K562 (cell line): Measurements from ENCODE around the gene C10orf71. TPM values are rescaled to one million over a fixed set of nuclear protein-coding genes. Genes with fewer than 3 reads are reported as not detected.
A peak's percentile ranks its signal among the peaks of the same experiment; 100 is the strongest.

ENCODE experiments used
- CBFA2T3 ChIP-seq: fragments of 450-650 bp; IDR thresholded peaks from 2 replicates; pipeline ENCODE4 v1.6.1; 2017
- CBX5 ChIP-seq: IDR thresholded peaks from 2 replicates; pipeline ENCODE4 v1.6.1; 2014; ENCODE audit warnings: low read depth, borderline replicate concordance
- ESRRA ChIP-seq: fragments of 450-650 bp; IDR thresholded peaks from 2 replicates; pipeline ENCODE4 v1.6.1; 2014; ENCODE audit warnings: low read depth, mild to moderate bottlenecking, moderate library complexity, borderline replicate concordance
- GABPB2 ChIP-seq: fragments of 250-450 bp; sonication (Bioruptor Pico); conservative IDR thresholded peaks from 2 replicates; pipeline ENCODE4 v1.5.1; 2021; ENCODE audit warnings: mild to moderate bottlenecking
- GATAD2A ChIP-seq: fragments of 450-650 bp; IDR thresholded peaks from 2 replicates; pipeline ENCODE4 v1.6.1; 2017
- KAT2B ChIP-seq: IDR thresholded peaks from one replicate; pipeline ENCODE4 v1.6.1; 2012; ENCODE audit warnings: low read depth, mild to moderate bottlenecking, control low read depth, inconsistent platforms, low read length, moderate library complexity
- MBD2 ChIP-seq: sonication (generic); IDR thresholded peaks from 2 replicates; pipeline ENCODE4 v1.6.1; 2016; ENCODE audit warnings: low read depth, borderline replicate concordance
- PCBP1 ChIP-seq: fragments of 200-400 bp; formaldehyde crosslinking; IDR thresholded peaks from 2 replicates; pipeline ENCODE4 v1.6.1; 2018; ENCODE audit warnings: mild to moderate bottlenecking, low read depth, low read length; ENCODE audit not compliant: poor library complexity, severe bottlenecking
- TRIM24 ChIP-seq, 2 experiments: fragments of 450-650 bp; IDR thresholded peaks; 2 replicates each; pipeline ENCODE4 v1.6.1; 2016
- XRCC5 ChIP-seq: fragments of 200-400 bp; formaldehyde crosslinking; IDR thresholded peaks from 2 replicates; pipeline ENCODE4 v1.6.1; 2017; ENCODE audit warnings: low read depth, mild to moderate bottlenecking, low read length
- ZEB2 ChIP-seq: fragments of 450-650 bp; IDR thresholded peaks from 2 replicates; pipeline ENCODE4 v1.6.1; 2016
- ZFP1 ChIP-seq: fragments of 450-650 bp; formaldehyde crosslinking; IDR thresholded peaks from 2 replicates; pipeline ENCODE4 v1.4.0; 2020; ENCODE audit warnings: mild to moderate bottlenecking, mixed read lengths
- ZNF184 ChIP-seq: sonication (generic); formaldehyde crosslinking; IDR thresholded peaks from 2 replicates; pipeline ENCODE4 v1.5.0; 2020; ENCODE audit warnings: missing genetic modification reagents
- ZNF79 ChIP-seq: fragments of 250-450 bp; sonication (Bioruptor Pico); IDR thresholded peaks from 2 replicates; pipeline ENCODE4 v1.4.0; 2020; ENCODE audit warnings: low read depth, mild to moderate bottlenecking, moderate library complexity
- polyA plus RNA-seq, 8 experiments: library from polyadenylated mRNA; depleted of rRNA in 4 of 8; stranded (reverse) in 5 of 8; unstranded in 3 of 8; fragments of >200 nt; fragmentation: Nextera tagmentation in 2 of 8; fragmentation: Illumina TruSeq in 1 of 8; extraction: Ambion mirVana in 2 of 8; extraction: Trizol in 1 of 8; gene quantifications; 2 replicates each; pipeline versions ENCODE4 v1.2.1 to v1.2.3, GENCODE V29; 2011 to 2014; ENCODE audit warnings: inconsistent platforms in 1 of 8, missing spikeins in 1 of 8
- total RNA-seq, 7 experiments: library from RNA; depleted of rRNA in 6 of 7; stranded (reverse); fragments of >200 nt in 6 of 7; fragmentation: Illumina TruSeq in 2 of 7; extraction: Trizol in 2 of 7; gene quantifications; 2 replicates each; pipeline versions ENCODE4 v1.2.1 to v1.2.3, GENCODE V29; 2011 to 2021; ENCODE audit warnings: low replicate concordance in 1 of 7
- TF ChIP-seq, protein P1 (sequence below), 2 experiments: fragments of 450-650 bp; IDR thresholded peaks; 2 replicates each; pipeline ENCODE4 v1.6.1; 2016
- TF ChIP-seq, protein P2 (sequence below): fragments of 250-450 bp; sonication (Bioruptor Pico); IDR thresholded peaks from 2 replicates; pipeline ENCODE4 v1.5.0; 2021; ENCODE audit warnings: mild to moderate bottlenecking, moderate library complexity
- TF ChIP-seq, protein P3 (sequence below), 2 experiments: fragments of 450-650 bp in 1 of 2; sonication (generic) in 1 of 2; formaldehyde crosslinking in 1 of 2; IDR thresholded peaks in 1 of 2; conservative IDR thresholded peaks in 1 of 2; 2 replicates each; pipeline versions ENCODE4 v1.6.1 to v1.8.1; 2016 to 2023; ENCODE audit warnings: mild to moderate bottlenecking in 2 of 2, moderate library complexity in 2 of 2, inconsistent platforms in 1 of 2, missing genetic modification reagents in 1 of 2

The C10orf71 gene
- total and polyA plus RNA-seq, 9 of the 15 experiments (the other 6 are each of a cell fraction or from before 2014, with no cell fraction given) = 0.06 to 4.5 (median 1.3) TPM

DNA sequence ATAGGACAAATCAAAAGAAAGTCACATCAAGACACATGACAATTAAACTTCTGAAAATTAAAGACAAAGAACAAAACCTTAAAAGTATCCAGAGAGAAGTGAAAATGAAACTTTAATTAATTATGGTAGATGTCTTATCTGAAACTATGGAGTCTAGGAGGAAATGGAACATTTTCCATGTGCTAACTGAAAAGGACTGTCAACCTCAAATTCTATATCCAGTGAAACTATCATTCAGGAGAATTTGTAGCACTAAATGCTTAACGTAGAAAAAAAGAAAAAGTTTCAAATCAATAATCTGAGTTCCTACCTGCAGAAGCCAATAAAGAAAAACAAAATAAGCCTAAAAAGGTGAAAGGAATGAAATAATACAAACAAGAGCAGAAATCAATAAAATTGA lies 33.1 kb upstream of the C10orf71 start (continued):
- TF ChIP-seq, protein P1, sequence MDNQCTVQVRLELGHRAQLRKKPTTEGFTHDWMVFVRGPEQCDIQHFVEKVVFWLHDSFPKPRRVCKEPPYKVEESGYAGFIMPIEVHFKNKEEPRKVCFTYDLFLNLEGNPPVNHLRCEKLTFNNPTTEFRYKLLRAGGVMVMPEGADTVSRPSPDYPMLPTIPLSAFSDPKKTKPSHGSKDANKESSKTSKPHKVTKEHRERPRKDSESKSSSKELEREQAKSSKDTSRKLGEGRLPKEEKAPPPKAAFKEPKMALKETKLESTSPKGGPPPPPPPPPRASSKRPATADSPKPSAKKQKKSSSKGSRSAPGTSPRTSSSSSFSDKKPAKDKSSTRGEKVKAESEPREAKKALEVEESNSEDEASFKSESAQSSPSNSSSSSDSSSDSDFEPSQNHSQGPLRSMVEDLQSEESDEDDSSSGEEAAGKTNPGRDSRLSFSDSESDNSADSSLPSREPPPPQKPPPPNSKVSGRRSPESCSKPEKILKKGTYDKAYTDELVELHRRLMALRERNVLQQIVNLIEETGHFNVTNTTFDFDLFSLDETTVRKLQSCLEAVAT (IDR thresholded peaks at IDR 0.05) = no peak
- no peak for TF ChIP-seq KAT2B
- TF ChIP-seq, protein P2, sequence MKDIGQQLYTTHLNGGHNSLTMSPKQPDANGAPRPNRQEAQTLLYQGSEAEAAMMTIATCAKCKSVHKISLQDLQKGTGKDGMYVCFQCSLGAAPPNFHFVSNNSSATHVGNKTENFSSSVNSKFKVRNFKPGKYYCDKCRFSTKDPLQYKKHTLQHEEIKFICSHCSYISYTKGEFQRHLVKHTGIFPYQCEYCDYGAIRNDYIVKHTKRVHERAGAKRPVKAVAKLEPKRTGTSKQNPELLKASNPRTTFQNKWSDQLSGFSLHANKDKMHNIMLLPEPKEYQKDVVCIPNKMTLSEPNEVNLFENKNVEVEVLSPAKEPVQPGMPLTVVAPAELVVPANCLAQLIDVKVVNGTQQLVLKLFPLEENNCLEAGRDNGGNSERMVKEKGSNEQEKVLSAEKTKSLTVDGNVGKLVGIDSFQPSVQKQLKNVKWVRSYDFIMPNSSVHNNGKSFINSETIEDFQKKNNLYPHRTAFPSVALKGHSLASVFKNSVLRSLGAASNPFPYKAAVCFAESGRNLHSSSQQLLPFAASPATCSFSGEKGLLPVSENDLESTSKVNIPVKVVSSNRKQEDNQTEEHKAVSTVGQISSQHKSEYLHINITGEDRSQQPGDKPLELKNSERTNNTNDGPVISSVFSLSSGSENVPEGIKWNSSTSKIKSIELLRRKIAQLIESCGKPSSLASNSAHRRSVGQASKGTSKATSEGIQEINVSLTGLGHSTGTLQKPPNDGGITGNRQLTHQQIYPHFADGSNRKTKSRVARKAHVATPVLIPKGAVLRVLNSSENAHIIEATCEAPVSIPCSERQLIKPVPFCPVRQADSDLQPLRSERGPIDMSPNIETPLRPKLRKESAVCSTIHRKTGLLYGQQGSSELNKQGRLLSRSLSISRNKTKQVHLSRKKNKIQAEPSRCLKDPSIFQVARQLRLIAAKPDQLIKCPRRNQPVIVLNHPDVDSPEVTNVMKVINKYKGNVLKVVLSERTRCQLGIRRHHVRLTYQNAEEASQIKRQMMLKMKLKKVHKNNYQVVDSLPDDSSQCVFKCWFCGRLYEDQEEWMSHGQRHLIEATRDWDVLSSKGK (CRISPR knock-in tag) = no peak
- no peak for TF ChIP-seq ESRRA
- TF ChIP-seq ZNF79 (CRISPR knock-in tag) = no peak
- TF ChIP-seq PCBP1 = peak; percentile 18
- TF ChIP-seq GATAD2A = peak; percentile 37; the same call in 1 of the 2 replicates
- no peak for TF ChIP-seq XRCC5
- TF ChIP-seq, protein P3, sequence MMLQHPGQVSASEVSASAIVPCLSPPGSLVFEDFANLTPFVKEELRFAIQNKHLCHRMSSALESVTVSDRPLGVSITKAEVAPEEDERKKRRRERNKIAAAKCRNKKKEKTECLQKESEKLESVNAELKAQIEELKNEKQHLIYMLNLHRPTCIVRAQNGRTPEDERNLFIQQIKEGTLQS (IDR thresholded peaks at IDR 0.05) = no peak
- TF ChIP-seq, protein P3 (CRISPR knock-in tag; conservative IDR thresholded peaks at IDR 0.05) = no peak
- peak; percentile 70 for TF ChIP-seq ZEB2
- TF ChIP-seq TRIM24 (IDR thresholded peaks at IDR 0.05) = peak; percentile 83 to 93
- TF ChIP-seq CBFA2T3 = no peak
- peak; percentile 91 for TF ChIP-seq CBX5
- no peak for TF ChIP-seq MBD2
- peak; percentile 88 for TF ChIP-seq ZFP1 (CRISPR knock-in tag)
- no peak for TF ChIP-seq ZNF184 (CRISPR knock-in tag)
- no peak for TF ChIP-seq GABPB2 (CRISPR knock-in tag)
